NCI-H446 treated with DMSO at 0.1 percent for 48 hours (cell line): ENCODE results near the gene KRTAP10-5.

ENCODE experiments used
- DNase-seq: peaks from one replicate; lab custom pipeline; 2025; lab: John Stamatoyannopoulos, UW

Gene KRTAP10-5

GRCh38 chr21:44529503-44530125, 50.8 kb downstream of the KRTAP10-5 start:
- DNase-seq, result no peak
